Calu3 (cell line): ENCODE results near the gene ARL4D. TPM values are rescaled to one million over a fixed set of nuclear protein-coding genes. Genes with fewer than 3 reads are reported as not detected.
"Not testable (repeated sequence)": the region's sequence is repeated elsewhere in the genome, so short reads cannot be mapped to it uniquely, and the experiment has no call there.

Source experiments
- BruUV-seq: library from RNA; stranded (reverse); fragments of 400-500 nt; replicated peaks from 2 replicates; lab custom pipeline; 2021; lab: Mats Ljungman, UMichigan
- CTCF ChIA-PET: fragments of 300-600 bp; sonication (Branson Sonifier 250); formaldehyde crosslinking; loops from one replicate; lab custom pipeline; 2022; ENCODE audit warnings: antibody characterized with exemption; lab: Charles Lee
- DNase-seq: peaks from one replicate; pipeline ENCODE4 v3.0.0; 2022
- H3K27ac Mint-ChIP-seq: one replicate; pipeline ENCODE4 v1.8.0; 2022; ENCODE audit warnings: mixed read lengths; ENCODE audit not compliant: unreplicated experiment
- H3K27me3 Mint-ChIP-seq: one replicate; pipeline ENCODE4 v1.8.0; 2022; ENCODE audit warnings: mixed read lengths; ENCODE audit not compliant: unreplicated experiment
- H3K36me3 Mint-ChIP-seq: one replicate; pipeline ENCODE4 v1.8.0; 2022; ENCODE audit warnings: mild to moderate bottlenecking, moderate library complexity, mixed read lengths; ENCODE audit not compliant: insufficient read depth, unreplicated experiment
- H3K4me1 Mint-ChIP-seq: one replicate; pipeline ENCODE4 v1.8.0; 2022; ENCODE audit warnings: mild to moderate bottlenecking, low read depth, mixed read lengths; ENCODE audit not compliant: unreplicated experiment
- H3K4me3 Mint-ChIP-seq: one replicate; pipeline ENCODE4 v1.8.0; 2022; ENCODE audit warnings: mild to moderate bottlenecking, low read depth, moderate library complexity, mixed read lengths; ENCODE audit not compliant: unreplicated experiment
- H3K9me3 Mint-ChIP-seq: one replicate; pipeline ENCODE4 v1.8.0; 2022; ENCODE audit warnings: low read depth, mixed read lengths; ENCODE audit not compliant: unreplicated experiment
- intact Hi-C: fragments of 100-400 bp; cut with micrococcal nuclease; formaldehyde crosslinking; loops from one replicate; pipeline ENCODE4 v1.10.0; 2022; ENCODE audit not compliant: unreplicated experiment
- total RNA-seq: library from RNA; stranded (reverse); gene quantifications from 2 replicates; pipeline ENCODE4 v1.2.3, GENCODE V29; 2022
- TF ChIP-seq, protein P1 (sequence below): fragments of 200-600 bp; IDR thresholded peaks from one replicate; pipeline ENCODE4 v1.8.0; 2022; ENCODE audit warnings: antibody characterized with exemption; ENCODE audit not compliant: unreplicated experiment

The ARL4D gene
- total RNA-seq, 1 experiment from 2014 or later = 3.4 TPM

- intact Hi-C loops = no loop called here
- peaks cover 9% of the 10 kb centered on the region for H3K27me3 Mint-ChIP-seq
- DNase-seq = no peak
- no peaks in the 10 kb centered on the region for H3K9me3 Mint-ChIP-seq
- H3K36me3 Mint-ChIP-seq = peaks cover 44% of the 10 kb centered on the region
- TF ChIP-seq, protein P1, sequence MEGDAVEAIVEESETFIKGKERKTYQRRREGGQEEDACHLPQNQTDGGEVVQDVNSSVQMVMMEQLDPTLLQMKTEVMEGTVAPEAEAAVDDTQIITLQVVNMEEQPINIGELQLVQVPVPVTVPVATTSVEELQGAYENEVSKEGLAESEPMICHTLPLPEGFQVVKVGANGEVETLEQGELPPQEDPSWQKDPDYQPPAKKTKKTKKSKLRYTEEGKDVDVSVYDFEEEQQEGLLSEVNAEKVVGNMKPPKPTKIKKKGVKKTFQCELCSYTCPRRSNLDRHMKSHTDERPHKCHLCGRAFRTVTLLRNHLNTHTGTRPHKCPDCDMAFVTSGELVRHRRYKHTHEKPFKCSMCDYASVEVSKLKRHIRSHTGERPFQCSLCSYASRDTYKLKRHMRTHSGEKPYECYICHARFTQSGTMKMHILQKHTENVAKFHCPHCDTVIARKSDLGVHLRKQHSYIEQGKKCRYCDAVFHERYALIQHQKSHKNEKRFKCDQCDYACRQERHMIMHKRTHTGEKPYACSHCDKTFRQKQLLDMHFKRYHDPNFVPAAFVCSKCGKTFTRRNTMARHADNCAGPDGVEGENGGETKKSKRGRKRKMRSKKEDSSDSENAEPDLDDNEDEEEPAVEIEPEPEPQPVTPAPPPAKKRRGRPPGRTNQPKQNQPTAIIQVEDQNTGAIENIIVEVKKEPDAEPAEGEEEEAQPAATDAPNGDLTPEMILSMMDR = no peak
- peaks cover 29% of the 10 kb centered on the region for H3K4me1 Mint-ChIP-seq
- BruUV-seq = no TSS peak
- no peak overlapping the region for H3K4me3 Mint-ChIP-seq
- CTCF ChIA-PET = no interaction called here
- H3K27ac Mint-ChIP-seq = no peak overlapping the region
Measured at GRCh38 chr17:43371227-43371821, 27.5 kb upstream of the ARL4D start.

GRCh38 chr17:43372273-43372911 is 26.4 kb upstream of the ARL4D start:
- Mint-ChIP-seq H3K4me1 (peaks cover 26% of the 10 kb centered on the region), H3K27ac (no peak overlapping the region), H3K4me3 (no peak overlapping the region), H3K36me3 (peaks cover 35% of the 10 kb centered on the region), H3K9me3 (no peaks in the 10 kb centered on the region), H3K27me3 (peaks cover 9% of the 10 kb centered on the region)
- CTCF ChIA-PET = no interaction called here
- intact Hi-C loops = no loop called here
- no peak for DNase-seq
- TF ChIP-seq, protein P1 = no peak
- no TSS peak for BruUV-seq

- H3K27ac Mint-ChIP-seq = no peak overlapping the region
- H3K36me3 Mint-ChIP-seq = peaks cover 25% of the 10 kb centered on the region
- TF ChIP-seq, protein P1 = no peak
- no TSS peak for BruUV-seq
- DNase-seq = no peak
- CTCF ChIA-PET = no interaction called here
- intact Hi-C loops = no loop called here
- no peak overlapping the region for H3K4me3 Mint-ChIP-seq
- peaks cover 17% of the 10 kb centered on the region for H3K4me1 Mint-ChIP-seq
- no peaks in the 10 kb centered on the region for H3K27me3 Mint-ChIP-seq
- H3K9me3 Mint-ChIP-seq = peaks cover 2% of the 10 kb centered on the region
Measured at GRCh38 chr17:43373356-43373755, 25.4 kb upstream of the ARL4D start.

- BruUV-seq, H3K9me3 Mint-ChIP-seq, H3K27ac Mint-ChIP-seq, H3K4me3 Mint-ChIP-seq, H3K27me3 Mint-ChIP-seq, DNase-seq, H3K36me3 Mint-ChIP-seq, H3K4me1 Mint-ChIP-seq, CTCF ChIA-PET, intact Hi-C loops: not testable (repeated sequence)
Measured at GRCh38 chr17:43375915-43376314, 22.9 kb upstream of the ARL4D start.
